Stimulated activated CD4-positive, alpha-beta T cell treated with anti-CD3 and anti-CD28 coated beads, Interleukin-4, amount 100 ng/mL, for 4 hours (primary cell): ENCODE measurements around the gene HSD3B7.

ENCODE experiments used
- DNase-seq, 2 experiments: peaks; one replicate each; pipeline ENCODE4 v3.0.0-alpha.2; 2020

HSD3B7 gene

GRCh38 chr16:31031276-31031675, 46.3 kb downstream of the HSD3B7 start:
- DNase-seq: no peak

GRCh38 chr16:31032736-31033708, 48.0 kb downstream of the HSD3B7 start, which contains the start of gene STX4:
Gene STX4 (plus strand): TSS chr16:31033558. CDS start chr16:31033806, 248 bp downstream.
- DNase-seq: peak; percentile 94 to 97

- DNase-seq: peak; percentile 83 to 85
Measured at GRCh38 chr16:31033709-31034492, 48.9 kb downstream of the HSD3B7 start.

GRCh38 chr16:31036691-31037090, 51.7 kb downstream of the HSD3B7 start:
- DNase-seq: no peak
